Stimulated activated CD4-positive, alpha-beta T cell treated with anti-CD3 and anti-CD28 coated beads, Interleukin-4, amount 100 ng/mL, for 4 hours (primary cell): Measurements from ENCODE around the gene NECAP2.
"Not testable (repeated sequence)": the region's sequence is repeated elsewhere in the genome, so short reads cannot be mapped to it uniquely, and the experiment has no call there.

Source experiments
- DNase-seq, 2 experiments: peaks; one replicate each; pipeline ENCODE4 v3.0.0-alpha.2; 2020

The NECAP2 gene

DNA sequence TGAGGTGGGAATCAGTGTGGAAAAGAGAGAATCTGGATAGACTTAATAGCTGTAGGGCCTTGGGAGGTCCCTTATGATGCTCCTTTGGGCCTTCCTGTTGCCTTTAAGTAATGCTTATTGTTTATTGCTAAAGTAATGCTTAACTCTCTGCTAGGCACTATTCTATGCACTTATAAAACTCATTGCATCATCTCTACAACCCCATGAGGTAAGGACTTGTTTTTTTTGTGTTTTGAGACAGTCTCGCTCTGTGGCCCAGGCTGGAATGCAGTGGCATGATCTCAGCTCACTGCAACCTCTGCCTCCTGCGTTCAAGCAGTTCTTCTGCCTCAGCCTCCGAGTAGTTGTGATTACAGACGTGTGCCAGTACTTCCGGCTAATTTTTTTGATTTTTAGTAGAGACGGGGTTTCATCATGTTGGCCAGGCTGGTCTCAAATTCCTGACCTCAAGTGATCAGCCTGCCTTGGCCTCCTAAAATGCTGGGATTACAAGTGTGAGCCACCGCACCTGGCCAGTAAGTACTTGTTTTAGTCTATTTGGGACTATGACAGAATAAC, 22.3 kb downstream of the NECAP2 start:
- DNase-seq = no peak

DNA sequence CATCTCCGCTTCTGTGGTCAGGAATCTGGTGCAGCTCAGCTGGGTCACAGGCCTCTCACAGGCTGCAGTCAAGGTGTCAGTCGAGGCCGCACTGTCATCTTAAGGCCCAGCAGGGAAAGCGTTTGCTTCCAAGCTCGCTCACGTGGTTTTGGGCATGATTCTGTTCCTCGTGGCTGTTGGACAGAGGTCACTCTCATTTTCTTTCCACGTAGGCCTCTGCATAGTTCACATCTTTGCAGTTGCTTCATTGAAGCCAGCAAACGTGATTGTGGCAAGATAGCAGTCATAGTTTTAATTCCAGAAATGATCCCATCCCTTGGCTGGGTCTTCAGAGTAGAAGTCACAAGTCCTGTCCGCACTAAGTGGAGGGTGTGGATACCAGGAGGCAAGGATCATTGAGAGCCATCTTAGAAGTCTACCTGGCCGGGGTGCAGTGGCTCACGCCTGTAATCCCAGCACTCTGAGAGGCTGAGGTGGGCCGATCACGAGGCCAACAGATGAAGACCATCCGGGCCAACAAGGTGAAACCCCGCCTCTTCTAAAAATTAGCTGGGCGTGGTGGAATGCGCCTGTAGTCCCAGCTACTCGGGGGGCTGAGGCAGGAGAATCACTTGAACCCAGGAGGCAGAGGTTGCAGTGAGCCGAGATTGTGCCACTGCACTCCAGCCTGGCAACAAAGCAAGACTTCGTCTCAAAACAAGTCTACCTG, 24.5 kb downstream of the NECAP2 start:
- DNase-seq = no peak

DNA sequence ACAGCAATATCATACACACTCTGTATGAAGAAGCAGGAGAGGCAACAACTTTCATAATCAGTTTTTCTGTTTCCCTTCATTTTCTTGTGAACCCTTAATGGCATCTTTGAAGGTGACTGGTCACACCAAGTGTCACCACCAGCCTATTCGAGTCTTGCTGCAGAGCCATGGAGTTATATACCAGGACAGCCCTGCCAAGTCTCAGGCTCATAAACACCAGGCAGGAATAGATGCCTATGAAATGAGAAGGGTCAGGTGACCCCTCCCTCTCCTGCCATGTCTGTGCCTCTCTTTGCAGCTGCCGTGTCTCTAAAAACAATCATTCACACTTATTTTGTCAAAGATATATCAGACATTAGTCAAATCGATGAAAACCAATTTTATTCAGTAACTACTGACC, 28.0 kb downstream of the NECAP2 start:
- DNase-seq = no peak

- DNase-seq = no peak
Measured at GRCh38 chr1:16474166-16474800, 33.8 kb downstream of the NECAP2 start.

DNA sequence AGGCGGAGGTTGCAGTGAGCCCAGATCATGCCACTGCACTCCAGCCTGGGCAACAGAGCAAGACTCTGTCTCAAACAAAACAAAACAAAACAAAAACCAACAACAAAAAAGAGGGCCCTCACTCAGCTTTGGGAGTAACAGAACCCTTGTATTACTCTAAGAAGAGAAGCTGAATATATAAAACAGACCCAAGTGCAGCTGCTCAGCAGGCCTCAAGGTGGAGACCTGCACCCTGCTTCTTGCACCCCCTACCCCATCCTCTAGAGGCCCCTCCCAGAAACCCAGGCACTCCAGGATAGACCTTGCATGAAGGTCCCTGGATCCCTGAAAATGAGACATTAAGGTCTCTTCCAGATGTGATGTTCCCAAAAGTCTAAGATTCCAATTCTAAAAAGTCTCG, 34.4 kb downstream of the NECAP2 start:
- not testable (repeated sequence) for DNase-seq

DNA sequence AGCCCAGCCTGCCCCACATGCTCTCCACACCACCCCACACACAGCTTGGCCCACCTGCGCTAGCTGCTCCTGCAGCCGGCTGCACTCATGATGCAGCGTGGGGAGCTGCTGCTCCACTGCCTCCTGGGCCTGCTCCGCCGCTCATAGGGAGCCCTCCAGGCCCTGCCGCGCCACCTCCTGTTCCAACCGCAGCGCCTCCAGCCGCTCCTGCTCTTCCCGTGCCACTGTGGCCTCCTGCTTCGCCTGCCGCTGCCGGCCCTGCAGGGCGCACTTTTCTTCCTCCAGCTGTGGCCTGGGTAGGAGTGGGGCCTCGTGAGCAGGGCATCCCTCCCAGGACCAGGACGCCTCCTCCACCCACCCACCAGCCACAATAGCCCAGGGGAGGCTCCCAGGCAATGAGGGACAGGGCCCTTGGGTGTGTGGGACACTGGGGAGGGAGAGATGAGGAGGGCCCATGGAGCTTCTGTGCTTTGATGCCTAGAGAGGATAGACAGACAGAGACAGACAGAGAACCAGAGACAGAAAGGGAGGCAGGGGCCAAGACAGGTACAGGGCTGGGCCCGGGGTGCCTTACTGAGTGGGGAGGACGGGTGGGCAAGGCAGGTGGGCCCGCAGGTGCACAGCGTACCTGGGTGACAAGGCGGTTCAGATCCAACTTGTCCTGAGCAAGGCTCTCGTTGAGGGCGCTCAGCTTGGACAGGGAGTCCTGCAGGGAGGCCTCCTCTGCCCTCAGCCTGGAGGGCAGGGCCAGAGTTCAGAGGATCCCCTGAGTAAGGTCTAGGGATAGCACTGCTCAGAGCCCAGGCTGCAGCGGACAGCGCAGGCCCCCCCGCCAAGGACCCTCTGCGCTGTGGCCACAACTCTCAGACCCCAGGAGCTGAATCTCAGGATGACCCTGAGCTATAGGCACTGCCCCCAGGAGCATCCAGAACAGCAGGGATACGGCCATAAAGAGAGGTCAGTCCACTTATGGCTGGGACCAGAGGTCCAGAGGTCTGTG, 35.5 kb downstream of the NECAP2 start:
- not testable (repeated sequence) for DNase-seq

GRCh38 chr1:16478091-16478490, 37.6 kb downstream of the NECAP2 start:
- DNase-seq = no peak

DNA sequence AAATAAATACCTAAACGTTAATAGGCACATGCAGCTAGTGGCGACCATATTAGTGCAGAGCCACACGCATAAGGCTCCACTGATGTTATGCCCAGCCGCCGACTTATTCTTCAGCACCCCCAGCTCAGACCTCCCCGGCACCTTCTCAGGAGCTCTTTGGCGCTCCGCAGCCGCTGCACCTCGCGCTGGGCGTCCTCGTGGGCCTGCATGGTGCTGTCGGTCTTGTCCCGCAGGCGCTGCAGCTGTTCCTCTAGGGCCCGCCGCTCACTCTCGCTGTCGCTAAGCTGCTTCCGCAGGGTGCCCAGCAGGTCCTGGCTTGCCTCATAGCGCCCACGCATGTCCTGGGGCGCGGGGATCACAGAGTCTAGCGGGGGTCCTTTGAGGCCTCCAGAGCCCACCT, 42.6 kb downstream of the NECAP2 start:
- not testable (repeated sequence) for DNase-seq

GRCh38 chr1:16483639-16484500, 43.3 kb downstream of the NECAP2 start:
- not testable (repeated sequence) for DNase-seq

- DNase-seq = no peak
Measured at GRCh38 chr1:16484501-16484835, 43.9 kb downstream of the NECAP2 start.

DNA sequence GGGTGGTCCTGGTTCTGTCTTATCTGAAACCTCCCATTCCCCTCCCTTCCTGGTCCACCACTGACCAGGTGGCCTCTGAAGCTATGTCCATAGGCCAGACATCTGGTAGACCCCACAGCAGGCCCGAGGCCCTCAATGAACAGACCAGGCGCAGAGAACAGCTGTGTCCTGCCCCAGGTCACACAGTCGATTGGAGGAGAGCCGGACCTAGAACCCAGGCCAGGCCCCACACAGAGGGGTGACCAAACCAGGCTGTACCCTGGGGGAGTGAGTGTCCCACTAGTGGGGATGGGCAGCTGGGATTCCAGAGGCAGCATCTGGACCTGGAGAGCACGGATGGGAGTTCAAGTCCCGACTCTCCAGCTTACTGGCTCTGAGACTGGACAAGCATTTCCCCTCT, 44.4 kb downstream of the NECAP2 start:
- DNase-seq = no peak

DNA sequence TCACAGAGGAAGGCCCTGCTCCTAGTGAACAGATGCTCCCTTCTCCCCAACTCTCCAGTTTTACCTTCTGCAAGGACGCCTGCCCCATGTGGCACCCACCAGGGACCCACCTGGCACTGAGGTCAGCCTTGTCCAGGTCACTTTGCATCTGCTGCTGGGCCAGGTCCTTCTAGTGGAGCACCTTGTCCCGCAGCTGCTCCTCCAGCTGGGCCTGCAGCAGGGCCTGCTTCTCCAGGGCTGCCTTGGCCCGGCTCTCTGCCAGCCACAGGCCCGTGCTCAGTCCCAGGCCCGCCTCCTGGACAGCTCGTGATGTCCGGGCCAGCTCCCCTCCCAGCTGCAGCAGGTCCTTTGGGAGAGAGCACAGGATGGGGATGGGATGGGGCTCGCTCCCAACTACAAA, 45.8 kb downstream of the NECAP2 start:
- DNase-seq = not testable (repeated sequence)

DNA sequence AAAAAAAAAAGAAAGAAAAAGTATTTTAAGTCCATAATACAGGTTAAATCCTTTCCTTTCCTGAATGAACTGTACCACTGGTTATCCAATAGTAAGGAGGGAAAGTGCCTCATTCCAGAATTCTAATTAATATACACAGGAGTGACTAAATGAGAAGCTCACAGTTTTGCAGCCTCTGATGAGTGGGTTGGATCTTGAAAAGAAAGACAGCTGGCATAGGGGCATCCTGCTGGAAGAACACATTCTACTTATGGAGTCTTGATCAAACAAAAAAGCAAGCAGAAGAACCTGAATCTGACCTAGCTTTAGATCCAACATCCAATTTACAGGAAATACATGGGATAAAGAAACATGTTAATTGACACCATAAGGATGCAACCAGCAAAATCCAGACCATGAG, 46.5 kb downstream of the NECAP2 start:
- DNase-seq = not testable (repeated sequence)

DNA sequence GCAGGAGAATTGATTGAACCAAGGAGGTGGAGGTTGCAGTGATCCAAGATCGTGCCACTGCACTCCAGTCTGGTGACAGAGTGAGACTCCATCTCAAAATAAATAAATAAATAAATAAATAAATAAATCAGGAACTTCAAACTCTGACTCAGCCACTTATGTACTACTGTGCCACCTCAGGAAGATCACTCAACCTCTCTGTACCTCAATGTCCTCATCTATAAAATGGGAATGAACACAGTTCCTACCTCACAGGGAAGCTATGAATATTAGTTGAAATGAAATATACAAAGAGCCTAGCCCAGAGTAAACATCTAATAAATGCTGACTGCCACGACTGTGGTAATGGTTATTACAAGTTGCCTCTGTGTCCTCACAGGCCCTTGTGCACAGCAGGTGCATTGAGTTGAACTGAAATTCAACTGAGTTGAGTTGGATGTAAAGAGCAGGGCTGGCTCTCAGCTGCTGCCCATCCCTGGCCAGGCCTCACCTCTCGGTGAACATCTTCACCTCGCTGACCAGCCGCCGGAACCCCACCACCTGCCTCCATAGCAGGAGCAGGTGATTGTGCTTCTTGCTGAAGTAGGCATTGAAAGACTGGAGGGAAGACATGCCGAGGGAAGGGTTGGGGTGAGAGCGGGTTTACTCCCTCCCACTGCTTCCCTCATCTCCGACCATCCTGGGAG, 48.8 kb downstream of the NECAP2 start:
- not testable (repeated sequence) for DNase-seq

DNA sequence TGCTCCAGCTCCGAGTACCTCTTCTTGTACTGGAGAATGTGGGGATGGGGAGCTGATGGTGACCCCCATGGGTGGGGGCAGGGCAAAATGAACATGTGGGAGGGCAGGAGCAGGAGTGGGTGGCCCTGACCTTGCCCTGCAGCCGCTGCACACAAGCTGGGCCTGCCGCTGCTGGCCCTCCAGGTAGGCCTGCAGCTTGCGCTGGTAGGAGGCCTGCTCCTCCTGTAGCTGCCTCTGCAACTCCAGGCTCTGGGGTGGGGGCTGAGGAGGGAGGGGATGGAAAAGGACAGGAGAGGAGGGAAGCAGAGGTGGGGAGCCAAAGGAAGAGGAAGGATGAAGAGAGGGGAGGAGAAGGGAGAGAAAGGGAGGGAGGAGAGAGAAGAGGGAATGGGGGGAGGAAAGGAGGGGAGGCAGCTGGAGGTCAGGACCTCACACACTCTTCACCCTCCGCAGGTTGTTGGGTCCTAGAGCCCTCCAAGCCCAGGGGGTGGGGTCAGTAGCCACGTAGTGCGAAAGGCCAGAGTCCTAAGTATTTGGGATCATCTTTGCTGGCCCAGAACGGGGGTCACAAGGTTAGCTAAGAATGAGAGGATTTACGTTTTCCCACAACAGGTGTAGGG, 50.6 kb downstream of the NECAP2 start:
- DNase-seq = no peak

GRCh38 chr1:16492937-16493336, 52.4 kb downstream of the NECAP2 start:
- not testable (repeated sequence) for DNase-seq

- DNase-seq = not testable (repeated sequence)
Measured at GRCh38 chr1:16493731-16494130, 53.2 kb downstream of the NECAP2 start.

DNA sequence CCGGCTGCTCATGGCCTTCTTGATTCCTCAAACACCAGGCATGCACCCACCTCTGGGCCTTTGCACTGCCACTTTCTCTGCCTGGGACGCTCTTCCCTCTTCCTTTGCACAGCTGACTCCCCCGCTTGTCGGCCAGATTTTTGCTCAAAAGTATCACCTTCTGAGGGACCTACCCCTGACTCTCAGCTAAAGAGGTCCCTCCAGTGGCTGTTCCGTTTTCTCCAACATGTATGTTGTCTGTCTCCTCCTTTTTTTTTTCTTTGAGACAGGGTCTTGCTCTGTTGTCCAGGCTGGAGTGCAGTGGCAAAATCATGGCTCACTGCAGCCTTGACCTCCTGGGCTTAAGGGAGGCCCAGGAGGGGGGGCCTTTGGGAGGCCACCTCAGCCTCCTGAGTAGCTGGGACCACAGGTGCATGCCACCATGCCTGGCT, 57.0 kb downstream of the NECAP2 start:
- DNase-seq = not testable (repeated sequence)

DNA sequence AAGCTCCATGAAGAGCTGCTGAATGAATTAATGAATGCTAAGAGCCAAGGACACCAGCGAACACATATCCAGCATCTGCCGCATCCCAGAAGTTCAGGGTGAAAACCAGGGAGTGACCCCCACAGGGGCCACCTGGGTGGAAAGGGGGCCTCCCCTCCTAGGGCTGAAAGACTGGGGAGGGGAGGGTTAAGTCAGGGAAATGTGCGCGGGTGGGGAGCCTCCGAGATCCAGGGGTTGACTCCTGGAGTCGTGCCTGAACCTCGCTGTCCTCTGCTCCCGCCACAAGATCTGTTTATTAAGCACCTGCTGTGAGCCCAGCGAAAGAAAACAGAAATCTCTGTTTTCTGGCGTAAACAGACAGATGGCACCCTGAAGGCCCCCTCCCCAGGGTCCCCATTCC, 57.5 kb downstream of the NECAP2 start:
- not testable (repeated sequence) for DNase-seq

DNA sequence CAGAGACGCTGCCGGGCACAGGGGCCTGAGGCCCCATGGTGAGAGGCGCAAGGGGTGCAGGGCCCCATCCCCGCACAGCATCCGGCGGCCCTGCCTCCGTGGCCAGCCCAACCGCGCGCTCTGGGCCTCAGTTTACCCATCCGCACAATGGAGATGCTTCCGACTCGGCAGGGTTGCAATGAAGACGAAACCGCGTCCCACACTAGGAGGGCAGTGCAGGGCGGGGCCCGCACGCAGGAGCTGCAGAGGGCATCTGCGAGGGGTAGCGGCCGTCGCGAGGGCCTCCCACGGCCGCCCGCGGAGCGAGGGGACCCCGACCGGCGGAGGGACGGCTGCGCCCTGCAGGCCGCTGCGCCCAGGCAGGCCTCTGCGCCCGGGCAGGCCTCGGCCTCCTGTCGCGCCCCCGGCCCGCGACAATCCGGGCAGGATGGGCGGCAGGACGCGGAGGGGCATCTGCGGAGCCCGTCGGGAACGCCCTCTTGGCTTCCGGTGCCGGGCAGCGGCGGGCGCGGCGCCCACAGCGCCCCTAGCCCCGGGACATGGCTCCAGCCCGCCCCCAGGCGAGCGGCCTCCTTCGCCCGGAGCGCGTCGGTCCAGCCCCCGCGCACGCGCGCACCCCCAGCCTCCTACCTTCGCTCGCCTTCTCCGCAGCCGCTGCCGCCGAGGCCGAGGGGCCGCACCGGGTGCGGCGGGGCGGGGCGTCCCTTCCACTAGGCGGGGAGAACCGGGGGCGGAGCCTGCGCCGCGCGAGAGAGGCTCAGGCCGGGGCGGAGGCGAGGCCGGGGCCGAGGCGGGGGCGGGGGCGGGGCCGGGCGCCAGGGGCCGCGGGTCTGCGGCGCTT, 58.3 kb downstream of the NECAP2 start:
- peak; percentile 81 to 83 for DNase-seq
